Psoas muscle (tissue), 8 donors: ENCODE data around the gene PDE10A. TPM values are rescaled to one million over a fixed set of nuclear protein-coding genes. Genes with fewer than 3 reads are reported as not detected.

Source experiments
- ATAC-seq, 4 donors: fragments of 200-7000 bp; cut with Tn5 transposase; one replicate each; pipeline ENCODE4 v1.9.1; 2020; ENCODE audit warnings: moderate library complexity in 3 of 4, mild to moderate bottlenecking in 2 of 4
- DNase-seq, 2 donors: peaks; one replicate each; pipeline ENCODE4 v3.0.0-alpha.2; 2020
- H3K27ac ChIP-seq: fragments of 200-600 bp; one replicate; pipeline ENCODE4 v1.8.0; 2022
- H3K27me3 ChIP-seq, 3 donors: fragments of 200-600 bp in 1 of 3; one replicate each; pipeline versions ENCODE4 v1.6.1 to v1.8.0; 2013 to 2022; ENCODE audit warnings: low read length in 2 of 3, mild to moderate bottlenecking in 2 of 3, moderate library complexity in 1 of 3; ENCODE audit not compliant: insufficient read depth in 3 of 3
- H3K36me3 ChIP-seq, 2 donors: fragments of 200-600 bp in 1 of 2; one replicate each; pipeline versions ENCODE4 v1.6.1 to v1.8.0; 2013 to 2022; ENCODE audit warnings: low read depth in 1 of 2, mild to moderate bottlenecking in 1 of 2, moderate library complexity in 1 of 2; ENCODE audit not compliant: insufficient read depth in 1 of 2
- H3K4me1 ChIP-seq: fragments of 200-600 bp; one replicate; pipeline ENCODE4 v1.8.0; 2022
- H3K4me3 ChIP-seq: fragments of 200-600 bp; one replicate; pipeline ENCODE4 v1.8.0; 2022; ENCODE audit warnings: mild to moderate bottlenecking
- H3K9me3 ChIP-seq: fragments of 200-600 bp; one replicate; pipeline ENCODE4 v1.8.0; 2022
- WGBS, 3 donors: extraction: QIAGEN DNeasy Blood & Tissue Kit; methylation state at CpG; one replicate each; pipeline versions ENCODE4 v1.1.6 to v1.1.7; 2013; 5-methylcytosine and 5-hydroxymethylcytosine counted together
- intact Hi-C, 2 donors: fragments of 100-400 bp; cut with DNase I; formaldehyde crosslinking; loops; one replicate each; pipeline versions ENCODE4 v1.11.0 to v1.14.2; 2022
- polyA plus RNA-seq, 3 donors: library from polyadenylated mRNA; stranded (reverse); fragments of 200-250 nt; gene quantifications; one replicate each; pipeline ENCODE4 v1.2.3, GENCODE V29; 2013
- total RNA-seq, 4 donors: library from RNA; stranded (reverse); fragmentation: NEBNext Ultra II Directional in 2 of 4; extraction: Animal tissue kit (Norgen Biotek cat#: 25700) in 2 of 4; gene quantifications; one replicate each; pipeline versions ENCODE4 v1.2.1 to v1.2.4, GENCODE V29; 2021 to 2023
- TF ChIP-seq, protein P1 (sequence below): fragments of 200-600 bp; IDR thresholded peaks from one replicate; pipeline ENCODE4 v1.8.0; 2022; ENCODE audit warnings: antibody characterized with exemption
- donor health status: healthy with polysubstance abuse.
- donor health status: DM: no; HTN: no; CAD: no; lungs with moderate emphysema.
- donor health status: Bipolar disorder and iron deficiency.
- donor health status: healthy.
- donor health status: DM: yes; HTN: yes; CAD: no.
- donor health status: DM: no; HTN: no; CAD: no.
- donor health status: DM: no; HTN: no; CAD: no.
- donor health status: DM: yes; HTN: yes; CAD: no.

The PDE10A gene
- total and polyA plus RNA-seq, 7 donors: 0.74 to 3.6 (median 1.1) TPM

DNA sequence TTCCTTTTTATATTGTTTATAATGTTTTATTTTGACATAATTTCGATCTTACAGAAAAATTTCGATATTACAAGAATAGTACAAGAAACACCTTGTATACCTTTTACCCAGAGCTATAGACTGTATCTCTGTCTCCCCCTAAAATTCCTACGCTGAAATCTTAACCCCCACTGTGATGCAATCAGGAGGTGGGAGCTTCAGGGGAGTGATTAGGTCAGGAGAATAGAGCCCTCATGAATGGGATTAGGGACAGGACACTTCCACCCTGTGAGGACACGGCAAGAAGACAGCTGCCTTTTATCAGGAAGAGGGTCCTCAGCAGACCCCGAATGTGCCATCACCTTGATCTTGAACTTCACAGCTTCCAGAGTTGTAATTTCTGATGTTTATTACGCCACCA is 204.9 kb downstream of the PDE10A start:
- H3K27me3 ChIP-seq: no peaks in the 10 kb centered on the region
- H3K9me3 ChIP-seq: peaks cover 2% of the 10 kb centered on the region
- H3K4me1 ChIP-seq: no peaks in the 10 kb centered on the region
- H3K36me3 ChIP-seq: no peaks in the 10 kb centered on the region
- TF ChIP-seq, protein P1, sequence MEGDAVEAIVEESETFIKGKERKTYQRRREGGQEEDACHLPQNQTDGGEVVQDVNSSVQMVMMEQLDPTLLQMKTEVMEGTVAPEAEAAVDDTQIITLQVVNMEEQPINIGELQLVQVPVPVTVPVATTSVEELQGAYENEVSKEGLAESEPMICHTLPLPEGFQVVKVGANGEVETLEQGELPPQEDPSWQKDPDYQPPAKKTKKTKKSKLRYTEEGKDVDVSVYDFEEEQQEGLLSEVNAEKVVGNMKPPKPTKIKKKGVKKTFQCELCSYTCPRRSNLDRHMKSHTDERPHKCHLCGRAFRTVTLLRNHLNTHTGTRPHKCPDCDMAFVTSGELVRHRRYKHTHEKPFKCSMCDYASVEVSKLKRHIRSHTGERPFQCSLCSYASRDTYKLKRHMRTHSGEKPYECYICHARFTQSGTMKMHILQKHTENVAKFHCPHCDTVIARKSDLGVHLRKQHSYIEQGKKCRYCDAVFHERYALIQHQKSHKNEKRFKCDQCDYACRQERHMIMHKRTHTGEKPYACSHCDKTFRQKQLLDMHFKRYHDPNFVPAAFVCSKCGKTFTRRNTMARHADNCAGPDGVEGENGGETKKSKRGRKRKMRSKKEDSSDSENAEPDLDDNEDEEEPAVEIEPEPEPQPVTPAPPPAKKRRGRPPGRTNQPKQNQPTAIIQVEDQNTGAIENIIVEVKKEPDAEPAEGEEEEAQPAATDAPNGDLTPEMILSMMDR: no peak
- no peak overlapping the region for H3K27ac ChIP-seq
- no peak for ATAC-seq
- H3K4me3 ChIP-seq: no peak overlapping the region
- no peak for DNase-seq
- intact Hi-C loops: no loop called here
- WGBS, 3 donors: 89 to 93% (median 91%) methylated on average over 6 of the region's 6 CpGs

DNA sequence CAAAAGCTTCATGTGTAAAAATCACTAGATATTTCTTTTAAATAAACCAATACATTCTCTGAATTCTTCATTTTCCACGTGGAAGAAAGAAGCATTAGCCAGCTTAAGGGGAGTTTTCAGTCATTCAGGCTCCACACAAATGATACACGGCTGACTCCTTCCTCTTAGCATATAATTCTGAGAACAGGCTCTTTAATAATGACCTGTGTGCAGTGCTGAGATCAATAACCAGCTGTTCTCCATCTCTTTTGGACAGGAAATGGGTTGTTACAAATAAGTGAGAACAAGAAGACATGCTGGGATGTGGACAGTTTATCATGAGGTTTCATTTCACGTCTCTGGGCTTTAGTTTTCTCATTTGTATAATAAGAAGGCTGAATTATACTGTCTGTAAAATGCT is 206.8 kb downstream of the PDE10A start:
- Histone ChIP-seq H3K4me1 (no peaks in the 10 kb centered on the region), H3K27me3 (no peaks in the 10 kb centered on the region), H3K4me3 (no peak overlapping the region), H3K9me3 (no peaks in the 10 kb centered on the region), H3K27ac (no peak overlapping the region), H3K36me3 (no peaks in the 10 kb centered on the region)
- no peak for ATAC-seq
- TF ChIP-seq, protein P1: no peak
- intact Hi-C loops: no loop called here
- no peak for DNase-seq
- 20 to 29% (median 25%) methylated on average over 3 of the region's 3 CpGs for WGBS, 3 donors

DNA sequence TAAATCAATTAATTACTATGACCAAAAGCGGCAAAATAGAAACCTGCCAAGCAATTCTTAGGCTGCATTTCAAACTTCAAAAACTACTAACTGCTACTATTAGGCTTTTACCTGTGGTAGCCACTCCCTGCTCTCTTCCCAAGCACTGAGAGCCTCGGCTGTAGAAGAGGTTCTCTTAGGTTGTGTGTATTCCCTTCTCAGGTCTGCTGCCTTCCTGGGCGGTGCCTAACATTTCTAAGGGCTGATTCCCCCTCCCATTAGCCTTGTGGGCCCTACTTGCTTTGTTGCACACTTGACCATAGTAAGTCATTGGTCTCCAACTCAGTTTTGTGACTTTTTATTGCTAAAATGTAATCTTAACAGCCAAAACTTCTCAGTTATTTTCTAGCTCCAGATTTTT is 207.6 kb downstream of the PDE10A start:
- intact Hi-C loops: no loop called here

DNA sequence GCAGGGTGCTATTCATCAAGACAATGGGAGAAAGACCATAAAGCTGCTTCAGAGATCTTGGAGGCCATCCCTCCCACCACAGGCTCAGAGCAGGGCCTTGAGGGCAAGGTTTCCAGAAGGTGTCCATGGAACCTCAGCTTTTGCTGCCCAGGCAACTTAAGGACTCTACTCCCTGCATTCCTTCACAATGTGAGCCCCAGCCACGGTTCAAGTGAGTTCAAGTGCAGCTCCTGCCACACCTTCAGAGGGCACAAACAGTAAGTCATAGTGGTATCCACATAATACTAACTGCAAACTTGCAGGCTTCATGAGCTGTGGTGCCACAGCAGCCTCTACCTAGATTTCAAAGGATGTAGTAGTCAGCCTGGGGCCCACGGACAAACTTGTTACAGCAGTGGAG is 209.6 kb downstream of the PDE10A start:
- 92 to 100% (median 93%) methylated on average over 2 of the region's 2 CpGs for WGBS, 3 donors
- intact Hi-C loops: no loop called here
- DNase-seq (no peak), ATAC-seq (no peak)
- H3K36me3 ChIP-seq: no peaks in the 10 kb centered on the region
- TF ChIP-seq, protein P1: no peak
- H3K9me3 ChIP-seq: no peaks in the 10 kb centered on the region
- H3K4me3 ChIP-seq: no peak overlapping the region
- no peak overlapping the region for H3K27ac ChIP-seq
- no peaks in the 10 kb centered on the region for H3K4me1 ChIP-seq
- H3K27me3 ChIP-seq: no peaks in the 10 kb centered on the region

More for the DNA sequence above, 207.6 kb downstream of the PDE10A start:
- 82 to 87% (median 83%) methylated on average over 3 of the region's 3 CpGs for WGBS, 3 donors
- H3K4me1 ChIP-seq: no peaks in the 10 kb centered on the region
- no peaks in the 10 kb centered on the region for H3K9me3 ChIP-seq
- H3K27me3 ChIP-seq: no peaks in the 10 kb centered on the region
- TF ChIP-seq, protein P1: no peak
- H3K36me3 ChIP-seq: no peaks in the 10 kb centered on the region
- no peak for DNase-seq
- no peak for ATAC-seq
- no peak overlapping the region for H3K27ac ChIP-seq
- no peak overlapping the region for H3K4me3 ChIP-seq

DNA sequence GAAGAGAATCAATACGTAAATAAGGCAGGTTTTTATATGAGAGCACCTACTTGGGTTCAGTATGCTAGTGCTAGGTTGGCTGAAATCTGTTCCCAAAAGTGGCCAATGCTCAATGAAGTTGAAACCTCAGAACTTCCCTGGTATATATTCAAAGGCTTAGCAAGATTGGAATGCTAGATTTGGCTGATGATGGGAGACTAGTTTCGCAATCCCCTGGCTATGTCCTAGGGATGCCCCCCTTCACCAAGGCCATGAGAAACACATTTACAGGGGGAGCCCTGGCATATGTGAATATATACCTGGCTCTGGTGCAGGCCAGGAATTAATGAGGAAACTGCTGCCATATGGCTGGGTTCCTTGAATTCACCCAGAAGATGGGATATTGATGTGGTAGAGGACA is 211.2 kb downstream of the PDE10A start:
- Histone ChIP-seq H3K4me1 (no peaks in the 10 kb centered on the region), H3K9me3 (no peaks in the 10 kb centered on the region), H3K27ac (no peak overlapping the region), H3K4me3 (no peak overlapping the region), H3K36me3 (no peaks in the 10 kb centered on the region), H3K27me3 (no peaks in the 10 kb centered on the region)
- intact Hi-C loops: no loop called here
- TF ChIP-seq, protein P1: no peak
- DNase-seq: no peak
- ATAC-seq: no peak
- WGBS, 3 donors: 91 to 94% (median 94%) methylated on average over 2 of the region's 2 CpGs
